MM.1S (cell line): Measurements from ENCODE around the gene PPP6R3.

Source experiments
- EZH2 ChIP-seq: fragments of 300-600 bp; sonication (generic); optimal IDR thresholded peaks from 2 replicates; pipeline ENCODE3; 2017; ENCODE audit warnings: low read depth, mild to moderate bottlenecking, antibody characterized with exemption, low read length, mixed read lengths
- TF ChIP-seq, protein P1 (sequence below): fragments of 300-600 bp; sonication (generic); IDR thresholded peaks from 2 replicates; pipeline ENCODE4 v1.5.1; 2016; ENCODE audit warnings: antibody characterized with exemption, low read length, mixed read lengths

DNA sequence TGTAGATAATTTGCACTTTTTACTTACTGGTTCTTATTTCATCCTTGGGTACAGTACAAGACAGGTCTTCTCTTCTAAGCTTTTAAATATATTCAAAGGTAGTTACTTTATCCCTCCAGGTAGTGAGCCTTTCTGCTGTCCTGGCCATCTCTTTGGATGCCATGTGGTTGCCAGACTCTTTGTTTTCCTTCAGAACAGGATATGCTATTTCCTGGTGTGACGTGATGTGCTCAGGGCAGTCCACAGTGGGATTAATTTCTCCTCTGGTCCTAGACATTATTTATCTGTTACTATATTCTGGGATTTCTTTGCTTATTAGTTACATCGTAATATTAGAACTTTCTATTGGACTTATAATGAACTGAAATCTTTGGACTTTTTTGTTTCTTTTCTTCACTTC, 63.7 kb downstream of the PPP6R3 start:
- TF ChIP-seq, protein P1, sequence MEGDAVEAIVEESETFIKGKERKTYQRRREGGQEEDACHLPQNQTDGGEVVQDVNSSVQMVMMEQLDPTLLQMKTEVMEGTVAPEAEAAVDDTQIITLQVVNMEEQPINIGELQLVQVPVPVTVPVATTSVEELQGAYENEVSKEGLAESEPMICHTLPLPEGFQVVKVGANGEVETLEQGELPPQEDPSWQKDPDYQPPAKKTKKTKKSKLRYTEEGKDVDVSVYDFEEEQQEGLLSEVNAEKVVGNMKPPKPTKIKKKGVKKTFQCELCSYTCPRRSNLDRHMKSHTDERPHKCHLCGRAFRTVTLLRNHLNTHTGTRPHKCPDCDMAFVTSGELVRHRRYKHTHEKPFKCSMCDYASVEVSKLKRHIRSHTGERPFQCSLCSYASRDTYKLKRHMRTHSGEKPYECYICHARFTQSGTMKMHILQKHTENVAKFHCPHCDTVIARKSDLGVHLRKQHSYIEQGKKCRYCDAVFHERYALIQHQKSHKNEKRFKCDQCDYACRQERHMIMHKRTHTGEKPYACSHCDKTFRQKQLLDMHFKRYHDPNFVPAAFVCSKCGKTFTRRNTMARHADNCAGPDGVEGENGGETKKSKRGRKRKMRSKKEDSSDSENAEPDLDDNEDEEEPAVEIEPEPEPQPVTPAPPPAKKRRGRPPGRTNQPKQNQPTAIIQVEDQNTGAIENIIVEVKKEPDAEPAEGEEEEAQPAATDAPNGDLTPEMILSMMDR, result no peak
- no peak for TF ChIP-seq EZH2
